HepG2 (cell line): Measurements from ENCODE around the gene ALPK1. TPM values are rescaled to one million over a fixed set of nuclear protein-coding genes. Genes with fewer than 3 reads are reported as not detected.

ENCODE experiments used
- ATAC-seq: fragments of 200-7000 bp; cut with Tn5 transposase; 3 replicates; pipeline ENCODE4 v1.9.1; 2020; ENCODE audit warnings: mild to moderate bottlenecking, moderate library complexity
- BruUV-seq: library from RNA; stranded (reverse); fragments of 400-500 nt; replicated peaks from 2 replicates; lab custom pipeline; 2021; lab: Mats Ljungman, UMichigan
- CTCF ChIA-PET: fragments of 300-600 bp; formaldehyde crosslinking; extraction: SDS; loops from one replicate; lab custom pipeline; 2021; ENCODE audit warnings: low total read pairs, inconsistent platforms, low intra/inter-chr PET ratio; lab: Yijun Ruan, JAX
- POLR2A ChIA-PET: fragments of 350-600 bp; sonication (Branson Sonifier 250); formaldehyde crosslinking; loops from one replicate; lab custom pipeline; 2020; ENCODE audit warnings: antibody characterized with exemption, inconsistent platforms; lab: Yijun Ruan, JAX
- DNase-seq: peaks from one replicate; pipeline ENCODE4 v3.0.0-alpha.2; 2015; ENCODE audit warnings: low spot score
- FAIRE-seq: peaks from 3 replicates; lab custom pipeline; 2011; peaks lifted over from hg19 to GRCh38; lab: Jason Lieb, UNC
- H2AFZ ChIP-seq: one replicate; pipeline ENCODE4 v1.6.1; 2011; ENCODE audit warnings: low read length, inconsistent platforms
- H3K27ac ChIP-seq: fragments of 300-600 bp; 3 replicates; pipeline ENCODE4 v1.8.0; 2011; ENCODE audit warnings: mixed run types, mild to moderate bottlenecking, mixed read lengths, low read length, inconsistent platforms; ENCODE audit not compliant: insufficient read depth; ENCODE audit errors: extremely low read length
- H3K27me3 ChIP-seq, 2 experiments: fragments of 200-600 bp in 1 of 2; 2 replicates in 1 of 2; 3 replicates in 1 of 2; pipeline versions ENCODE4 v1.6.0 to v1.8.0; 2011; ENCODE audit warnings: low read length in 2 of 2, mild to moderate bottlenecking in 2 of 2, moderate library complexity in 2 of 2, inconsistent platforms in 1 of 2; ENCODE audit not compliant: insufficient read depth in 2 of 2, control insufficient read depth in 1 of 2
- H3K36me3 ChIP-seq, 2 experiments: fragments of 200-600 bp in 1 of 2; replicated peaks in 1 of 2; 2 replicates in 1 of 2; 3 replicates in 1 of 2; pipeline versions ENCODE4 v1.5.1 to v1.8.0; 2011; ENCODE audit warnings: low read length in 2 of 2, inconsistent platforms in 1 of 2; ENCODE audit not compliant: insufficient read depth in 2 of 2, control insufficient read depth in 1 of 2
- H3K4me1 ChIP-seq: 2 replicates; pipeline ENCODE4 v1.5.1; 2012; ENCODE audit warnings: low read length, inconsistent platforms; ENCODE audit not compliant: insufficient read depth
- H3K4me2 ChIP-seq: 2 replicates; pipeline ENCODE4 v1.6.0; 2011; ENCODE audit warnings: low read depth, low read length, inconsistent platforms
- H3K4me3 ChIP-seq, 3 experiments: fragments of 200-600 bp in 1 of 3; sonication (generic), shearing (Covaris generic) in 1 of 3; replicated peaks in 1 of 3; 2 replicates each; pipeline ENCODE4 v1.5.1; 2011 to 2016; ENCODE audit warnings: low read length in 3 of 3, inconsistent platforms in 2 of 3, low read depth in 2 of 3, mild to moderate bottlenecking in 2 of 3, control low read depth in 1 of 3, mixed read lengths in 1 of 3; ENCODE audit not compliant: insufficient read depth in 1 of 3
- H3K79me2 ChIP-seq: one replicate; pipeline ENCODE4 v1.6.1; 2011; ENCODE audit warnings: low read length, inconsistent platforms; ENCODE audit not compliant: insufficient read depth
- H3K9ac ChIP-seq: 2 replicates; pipeline ENCODE4 v1.6.0; 2011; ENCODE audit warnings: mild to moderate bottlenecking, low read depth, low read length, inconsistent platforms; ENCODE audit not compliant: insufficient read depth
- H3K9me3 ChIP-seq: 2 replicates; pipeline ENCODE4 v1.5.1; 2012; ENCODE audit warnings: mild to moderate bottlenecking, low read length
- H4K20me1 ChIP-seq: 2 replicates; pipeline ENCODE4 v1.6.0; 2011; ENCODE audit warnings: inconsistent platforms, mild to moderate bottlenecking, low read length, moderate library complexity; ENCODE audit not compliant: insufficient read depth
- CENPT ChIP-seq: sonication (generic); formaldehyde crosslinking; IDR thresholded peaks from 2 replicates; pipeline ENCODE4 v1.8.0; 2022; ENCODE audit warnings: low read depth, mild to moderate bottlenecking, moderate library complexity, missing genetic modification reagents
- EHMT2 ChIP-seq: fragments of 200-600 bp; sonication (generic); IDR thresholded peaks from 2 replicates; pipeline ENCODE4 v1.7.0; 2017; ENCODE audit warnings: antibody characterized with exemption, low read depth, low read length, borderline replicate concordance
- HOXA9 ChIP-seq: sonication (generic); formaldehyde crosslinking; IDR thresholded peaks from 2 replicates; pipeline ENCODE4 v1.8.1; 2022; ENCODE audit warnings: missing genetic modification reagents, mild to moderate bottlenecking, moderate library complexity, borderline replicate concordance
- MATR3 ChIP-seq: sonication (generic); formaldehyde crosslinking; IDR thresholded peaks from 2 replicates; pipeline ENCODE4 v1.4.0; 2020; ENCODE audit warnings: missing genetic modification reagents
- NONO ChIP-seq, 2 experiments: fragments of 450-650 bp in 1 of 2; sonication (generic) in 1 of 2; formaldehyde crosslinking in 1 of 2; IDR thresholded peaks in 1 of 2; conservative IDR thresholded peaks in 1 of 2; 2 replicates each; pipeline versions ENCODE4 v1.6.1 to v1.8.0; 2017 to 2022; ENCODE audit warnings: mild to moderate bottlenecking in 1 of 2, missing genetic modification reagents in 1 of 2, moderate library complexity in 1 of 2
- NR0B2 ChIP-seq: sonication (generic); formaldehyde crosslinking; IDR thresholded peaks from 2 replicates; pipeline ENCODE4 v1.4.0; 2020; ENCODE audit warnings: mild to moderate bottlenecking, missing genetic modification reagents
- NR1H2 ChIP-seq: sonication (generic); formaldehyde crosslinking; IDR thresholded peaks from 2 replicates; pipeline ENCODE4 v1.8.1; 2022; ENCODE audit warnings: low read depth, missing genetic modification reagents, borderline replicate concordance
- RARG ChIP-seq: sonication (generic); formaldehyde crosslinking; IDR thresholded peaks from 2 replicates; pipeline ENCODE4 v1.4.0; 2020; ENCODE audit warnings: low read depth, mild to moderate bottlenecking, missing genetic modification reagents
- RBFOX2 ChIP-seq: fragments of 200-400 bp; formaldehyde crosslinking; IDR thresholded peaks from 2 replicates; pipeline ENCODE4 v1.6.1; 2017; ENCODE audit warnings: low read depth, mild to moderate bottlenecking, low read length
- ZBTB3 ChIP-seq: sonication (generic); formaldehyde crosslinking; IDR thresholded peaks from 2 replicates; pipeline ENCODE4 v1.4.0; 2020; ENCODE audit warnings: low read depth, mild to moderate bottlenecking, moderate library complexity, missing genetic modification reagents, borderline replicate concordance
- ZBTB46 ChIP-seq: sonication (generic); formaldehyde crosslinking; IDR thresholded peaks from 2 replicates; pipeline ENCODE4 v1.4.0; 2020; ENCODE audit warnings: mild to moderate bottlenecking, missing genetic modification reagents, borderline replicate concordance
- ZNF230 ChIP-seq: sonication (generic); formaldehyde crosslinking; IDR thresholded peaks from 2 replicates; pipeline ENCODE4 v1.4.0; 2020; ENCODE audit warnings: mild to moderate bottlenecking, missing genetic modification reagents
- ZNF317 ChIP-seq: sonication (generic); formaldehyde crosslinking; IDR thresholded peaks from 2 replicates; pipeline ENCODE4 v1.5.0; 2020; ENCODE audit warnings: mild to moderate bottlenecking, missing genetic modification reagents
- ZNF329 ChIP-seq: sonication (generic); formaldehyde crosslinking; IDR thresholded peaks from 2 replicates; pipeline ENCODE4 v1.9.0; 2021; ENCODE audit warnings: low read depth, mild to moderate bottlenecking, missing genetic modification reagents
- ZNF354B ChIP-seq: sonication (generic); formaldehyde crosslinking; IDR thresholded peaks from 2 replicates; pipeline ENCODE4 v1.8.0; 2022; ENCODE audit warnings: mild to moderate bottlenecking, missing genetic modification reagents
- ZNF577 ChIP-seq: sonication (generic); formaldehyde crosslinking; IDR thresholded peaks from 2 replicates; pipeline ENCODE4 v1.4.0; 2020; ENCODE audit warnings: mild to moderate bottlenecking, low read depth, missing genetic modification reagents, borderline replicate concordance
- ZNF879 ChIP-seq: sonication (generic); formaldehyde crosslinking; IDR thresholded peaks from 2 replicates; pipeline ENCODE4 v1.8.1; 2023; ENCODE audit warnings: missing genetic modification reagents
- WGBS: methylation state at CpG from one replicate; pipeline ENCODE4 v1.1.6; 2017; ENCODE audit warnings: low lambda C conversion rate; 5-methylcytosine and 5-hydroxymethylcytosine counted together
- in situ Hi-C: cut with HindIII; loops from 2 replicates; pipeline ENCODE4 v1.10.0; 2017; ENCODE audit warnings: low pct_unique_long_range_greater_than_20kb; ENCODE audit not compliant: extremely low pct_ligation_motif_present
- intact Hi-C: fragments of 100-400 bp; cut with micrococcal nuclease; formaldehyde crosslinking; loops from one replicate; pipeline ENCODE4 v1.10.0; 2022; ENCODE audit not compliant: unreplicated experiment
- polyA plus RNA-seq, 8 experiments: library from polyadenylated mRNA; depleted of rRNA in 3 of 8; stranded (reverse) in 7 of 8; unstranded in 1 of 8; fragments of >200 nt; fragmentation: Illumina TruSeq in 4 of 8; extraction: Trizol in 4 of 8; gene quantifications; 2 replicates each; pipeline versions ENCODE4 v1.2.1 to v1.2.3, GENCODE V29; 2011 to 2016; ENCODE audit warnings: low read depth in 4 of 8, missing spikeins in 1 of 8, mixed read lengths in 1 of 8; ENCODE audit not compliant: insufficient read depth in 1 of 8
- total RNA-seq, 5 experiments: library from RNA; depleted of rRNA; stranded (reverse); fragments of >200 nt; fragmentation: Illumina TruSeq; extraction: Trizol; gene quantifications; 2 replicates each; pipeline ENCODE4 v1.2.3, GENCODE V29; 2016; ENCODE audit warnings: low read depth in 1 of 5

Gene ALPK1
- total and polyA plus RNA-seq, 2 of the 13 experiments (the other 11 are each of a cell fraction or from before 2014, with no cell fraction given) = 0.61 to 1.3 TPM

DNA sequence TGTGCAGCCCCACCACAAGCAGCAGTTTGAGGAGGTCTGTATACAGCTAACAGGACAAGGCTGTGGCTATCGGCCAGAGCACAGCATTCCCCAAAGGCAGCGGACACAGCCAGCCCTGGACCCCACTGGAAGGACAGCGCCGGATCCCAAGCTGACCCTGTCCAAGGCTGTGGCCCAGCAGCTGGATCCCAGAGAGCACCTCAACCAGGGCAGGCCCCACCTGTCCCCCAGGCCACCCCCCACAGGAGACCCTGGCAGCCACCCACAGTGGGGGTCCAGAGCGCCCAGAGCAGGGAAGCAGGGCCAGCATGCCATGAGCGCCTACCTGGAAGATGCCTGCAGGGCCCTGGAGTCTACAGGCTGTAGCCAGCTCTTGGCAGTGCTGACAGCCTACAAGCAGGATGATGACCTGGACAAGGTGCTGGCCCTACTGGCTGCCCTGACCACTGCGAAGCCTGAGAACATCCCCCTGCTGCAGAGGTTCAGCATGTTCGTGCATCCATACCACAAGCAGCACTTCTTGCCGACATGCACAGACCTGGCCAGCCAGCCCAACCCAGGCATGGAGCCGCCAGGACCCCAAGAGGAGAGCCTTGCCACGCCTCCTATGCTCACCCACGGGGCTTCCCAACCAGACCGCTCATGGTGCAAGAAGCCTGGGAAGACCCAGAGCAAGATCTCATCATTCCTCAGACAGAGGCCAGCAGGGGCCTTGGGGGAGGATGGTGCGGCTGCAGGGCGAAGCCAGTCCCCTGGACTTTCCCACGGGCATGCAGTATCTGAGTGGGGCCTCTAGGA is 62.0 kb downstream of the ALPK1 start:
- Histone ChIP-seq H3K27ac (no peak overlapping the region), H3K36me3 (no peaks in the 10 kb centered on the region), H3K4me1 (peaks cover 9% of the 10 kb centered on the region), H3K9ac (no peak overlapping the region), H3K79me2 (no peaks in the 10 kb centered on the region), H3K9me3 (no peaks in the 10 kb centered on the region), H3K4me2 (no peak overlapping the region), H3K27me3 (no peaks in the 10 kb centered on the region), H4K20me1 (no peaks in the 10 kb centered on the region), H3K4me3 (no peak overlapping the region), H2AFZ (no peak overlapping the region)
- DNase-seq (no peak), FAIRE-seq (no peak), ATAC-seq (no peak; the same call in 2 of the 3 replicates)
- 45% methylated on average over 4 of the region's 16 CpGs for WGBS
- in situ Hi-C loops (no loop called here), intact Hi-C loops (no loop called here)
- no TSS peak for BruUV-seq
- ChIA-PET CTCF (no interaction called here), POLR2A (no interaction called here)
- TF ChIP-seq ZNF354B (CRISPR knock-in tag) = no peak
- no peak for TF ChIP-seq NR1H2 (CRISPR knock-in tag)
- TF ChIP-seq ZNF879 (CRISPR knock-in tag) = no peak
- no peak for TF ChIP-seq RBFOX2
- TF ChIP-seq CENPT = no peak
- no peak for TF ChIP-seq ZNF317 (CRISPR knock-in tag)
- TF ChIP-seq ZBTB46 = no peak
- no peak for TF ChIP-seq NONO (IDR thresholded peaks at IDR 0.05)
- no peak for TF ChIP-seq NONO (CRISPR knock-in tag; conservative IDR thresholded peaks at IDR 0.05)
- no peak for TF ChIP-seq NR0B2 (CRISPR knock-in tag)
- no peak for TF ChIP-seq MATR3 (CRISPR knock-in tag)
- no peak for TF ChIP-seq EHMT2
- no peak for TF ChIP-seq RARG (CRISPR knock-in tag)
- no peak for TF ChIP-seq ZNF577
- TF ChIP-seq ZBTB3 (CRISPR knock-in tag) = no peak
- TF ChIP-seq ZNF230 = no peak
- TF ChIP-seq ZNF329 (CRISPR knock-in tag) = no peak
- TF ChIP-seq HOXA9 = no peak
